Common myeloid progenitor, CD34-positive (primary cell): ENCODE measurements around the gene PLB1.

ENCODE experiments used
- CTCF ChIA-PET: fragments of 350-600 bp; sonication (Branson Sonifier 250); formaldehyde crosslinking; loops from one replicate; lab custom pipeline; 2021; ENCODE audit warnings: antibody characterized with exemption; lab: Charles Lee
- POLR2A ChIA-PET: fragments of 350-600 bp; sonication (Branson Sonifier 250); formaldehyde crosslinking; loops from one replicate; lab custom pipeline; 2021; ENCODE audit warnings: antibody characterized with exemption; lab: Charles Lee
- DNase-seq, 3 donors: peaks; one replicate each; pipeline versions ENCODE4 v3.0.0 to v3.0.0-alpha.2; 2013
- H3K27ac ChIP-seq, 2 experiments: 1 replicate in 1 of 2; 2 replicates in 1 of 2; pipeline ENCODE4 v1.7.0; 2013; ENCODE audit warnings: inconsistent platforms in 2 of 2, low read length in 2 of 2, mild to moderate bottlenecking in 2 of 2, low read depth in 1 of 2, moderate library complexity in 1 of 2; ENCODE audit not compliant: severe bottlenecking in 2 of 2, insufficient read depth in 1 of 2, poor library complexity in 1 of 2
- H3K27me3 ChIP-seq, 5 experiments: replicated peaks in 2 of 5; 1 replicate in 3 of 5; 2 replicates in 2 of 5; pipeline versions ENCODE4 v1.6.1 to v1.7.0; 2013; ENCODE audit warnings: low read length in 4 of 5, mild to moderate bottlenecking in 2 of 5, moderate library complexity in 2 of 5, inconsistent platforms in 1 of 5; ENCODE audit not compliant: insufficient read depth in 5 of 5, control insufficient read depth in 4 of 5
- H3K36me3 ChIP-seq, 4 experiments: 1 replicate in 2 of 4; 2 replicates in 2 of 4; pipeline versions ENCODE4 v1.6.1 to v1.7.0; 2013; ENCODE audit warnings: low read length in 3 of 4, control low read depth in 1 of 4, mild to moderate bottlenecking in 1 of 4; ENCODE audit not compliant: control insufficient read depth in 4 of 4, insufficient read depth in 4 of 4
- H3K4me1 ChIP-seq, 4 experiments: 1 replicate in 3 of 4; 2 replicates in 1 of 4; pipeline versions ENCODE4 v1.6.1 to v1.7.1; 2013; ENCODE audit warnings: low read length in 3 of 4, mild to moderate bottlenecking in 3 of 4, control low read depth in 1 of 4, inconsistent platforms in 1 of 4, moderate library complexity in 1 of 4; ENCODE audit not compliant: control insufficient read depth in 4 of 4, insufficient read depth in 4 of 4; ENCODE audit errors: control extremely low read depth in 1 of 4
- H3K4me3 ChIP-seq, 7 experiments: 1 replicate in 4 of 7; 2 replicates in 3 of 7; pipeline versions ENCODE4 v1.5.1 to v1.7.0; 2013; ENCODE audit warnings: mild to moderate bottlenecking in 7 of 7, low read length in 6 of 7, moderate library complexity in 6 of 7, inconsistent platforms in 2 of 7, low read depth in 2 of 7, control low read depth in 1 of 7; ENCODE audit not compliant: insufficient read depth in 4 of 7, control insufficient read depth in 1 of 7; ENCODE audit errors: extremely low read depth in 1 of 7
- H3K9me3 ChIP-seq, 5 experiments: 1 replicate in 4 of 5; 2 replicates in 1 of 5; pipeline versions ENCODE4 v1.6.1 to v1.7.1; 2013; ENCODE audit warnings: low read length in 4 of 5, mild to moderate bottlenecking in 2 of 5, inconsistent platforms in 1 of 5, low read depth in 1 of 5, moderate library complexity in 1 of 5; ENCODE audit not compliant: control insufficient read depth in 4 of 5, insufficient read depth in 2 of 5; ENCODE audit errors: control extremely low read depth in 1 of 5
- WGBS: methylation state at CpG from one replicate; pipeline ENCODE4 v1.1.5; 2013; ENCODE audit not compliant: insufficient coverage; 5-methylcytosine and 5-hydroxymethylcytosine counted together

The PLB1 gene

DNA sequence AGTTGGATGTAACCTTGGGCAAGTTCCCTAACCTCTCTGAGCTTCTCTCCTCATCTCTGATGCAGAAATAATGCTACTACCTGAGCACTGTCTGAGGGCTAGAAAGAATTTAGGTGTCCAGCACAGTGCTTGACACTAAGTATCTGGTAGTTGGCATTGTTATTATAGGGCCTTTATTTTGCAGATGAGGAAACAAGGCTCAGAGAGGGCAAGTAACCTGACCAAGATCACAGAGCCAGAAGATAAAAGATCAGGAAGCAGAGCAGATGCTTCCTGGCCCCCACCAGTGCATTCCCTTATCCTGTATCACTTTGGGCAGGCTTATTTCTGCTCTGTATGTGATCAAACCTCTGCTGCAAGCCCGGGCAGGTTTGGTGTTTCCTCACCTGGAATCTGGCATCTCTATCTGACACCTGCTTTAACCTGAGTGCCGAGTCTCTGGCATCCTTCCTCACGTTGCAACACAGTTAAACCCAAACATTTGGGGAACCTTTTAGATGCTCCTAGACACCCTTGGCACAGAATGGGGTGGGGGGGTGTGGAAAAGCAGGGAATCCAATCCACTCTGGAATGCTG, 69.9 kb downstream of the PLB1 start:
- WGBS, result 60% methylated on average over 3 of the region's 3 CpGs
- Histone ChIP-seq H3K4me1 (peaks cover 0 to 9% (median 7%) of the 10 kb centered on the region in 4 experiments), H3K4me3 (peak overlapping the region in 6 of 7 experiments; percentile 68 to 90 (median 81)), H3K36me3 (no peaks in the 10 kb centered on the region), H3K9me3 (peaks cover 0 to 2% (median 0%) of the 10 kb centered on the region in 5 experiments), H3K27me3 (no peaks in the 10 kb centered on the region), H3K27ac (peak overlapping the region; percentile 46 to 78)
- CTCF ChIA-PET, result interaction anchor here (0.5 to 2.8 kb wide), 14 partner anchors 8 to 246 kb away, joined by 3 to 11 read pairs (median 5); no protein-coding TSS in a partner anchor
- DNase-seq, result no peak
- POLR2A ChIA-PET, result interaction anchor here (1.4 kb wide), 1 partner anchor 186 kb away, joined by 5 read pairs; the partner anchor contains the start of gene PPP1CB

DNA sequence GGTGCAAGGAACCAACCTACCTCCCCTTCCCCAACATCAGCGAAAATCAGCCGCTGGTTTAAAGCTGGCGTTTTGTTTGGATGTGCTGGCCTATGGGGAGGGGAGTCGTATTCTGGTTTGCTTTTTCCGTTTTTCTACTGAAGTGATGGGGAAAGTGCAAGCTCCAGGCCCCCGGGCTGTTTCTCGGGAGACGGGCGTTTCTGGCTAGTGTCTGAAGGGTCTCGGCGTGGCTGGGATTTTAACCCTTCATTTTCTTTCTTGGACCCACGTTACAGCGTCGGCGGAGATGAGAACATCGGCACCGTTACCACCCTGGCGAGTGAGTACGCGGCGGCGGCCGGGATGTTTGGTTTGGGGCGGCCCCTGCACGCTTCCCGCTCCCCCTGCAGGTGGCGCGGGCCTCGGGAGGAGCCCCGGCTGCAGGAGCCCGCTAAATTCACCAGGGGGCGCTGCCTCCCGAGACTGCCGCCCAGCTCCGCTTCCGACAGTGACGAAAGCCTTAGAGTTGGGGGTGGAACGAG, 70.7 kb downstream of the PLB1 start:
- POLR2A ChIA-PET, result interaction anchor here (1.4 kb wide), 1 partner anchor 185 kb away, joined by 5 read pairs; the partner anchor contains the start of gene PPP1CB
- peak; percentile 88 to 93 (median 92) for DNase-seq

DNA sequence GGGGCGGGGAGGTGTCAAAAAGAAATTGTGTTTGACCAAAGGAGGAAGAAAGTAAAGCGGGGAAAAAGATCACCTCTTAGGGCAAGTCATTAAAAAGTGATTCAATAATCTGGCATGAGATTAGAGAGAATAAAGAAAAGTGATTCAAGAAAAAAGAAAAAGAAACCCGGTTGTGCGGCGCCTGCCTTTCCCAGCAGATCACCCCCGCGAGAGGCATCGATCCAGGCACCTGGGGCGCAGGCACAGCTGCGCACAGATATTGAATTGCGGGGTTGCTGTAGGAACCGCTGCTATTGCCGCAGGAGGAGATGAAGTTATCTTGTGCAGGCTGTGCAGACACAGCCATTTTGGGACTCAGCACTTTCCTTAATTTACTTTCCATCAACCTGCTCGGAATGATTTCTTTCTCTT, 71.2 kb downstream of the PLB1 start:
- Histone ChIP-seq H3K9me3 (peaks cover 0 to 6% (median 0%) of the 10 kb centered on the region in 5 experiments), H3K4me1 (peaks cover 0 to 9% (median 7%) of the 10 kb centered on the region in 4 experiments), H3K27ac (peak overlapping the region; percentile 40 to 78), H3K4me3 (peak overlapping the region; percentile 73 to 90 (median 79)), H3K36me3 (no peaks in the 10 kb centered on the region), H3K27me3 (no peaks in the 10 kb centered on the region)
- CTCF ChIA-PET, result interaction anchor here (0.7 to 2.8 kb wide), 18 partner anchors 12 to 389 kb away, joined by 3 to 11 read pairs (median 4); no protein-coding TSS in a partner anchor
- WGBS, result 1% methylated on average over 12 of the region's 14 CpGs
- peak in 2 of 3 donors; percentile 47 to 66 for DNase-seq
- POLR2A ChIA-PET, result interaction anchor here (0.6 to 1.4 kb wide), 2 partner anchors 135 to 185 kb away, joined by 5 read pairs; partner anchors contain the start of gene PPP1CB

More for the DNA sequence above, 70.7 kb downstream of the PLB1 start:
- peak overlapping the region; percentile 48 to 90 (median 79) for H3K4me3 ChIP-seq
- CTCF ChIA-PET, result interaction anchor here (0.6 to 2.8 kb wide), 19 partner anchors 9 to 237 kb away, joined by 3 to 11 read pairs (median 4); no protein-coding TSS in a partner anchor
- peaks cover 0 to 9% (median 7%) of the 10 kb centered on the region in 4 experiments for H3K4me1 ChIP-seq
- H3K9me3 ChIP-seq, result peaks cover 0 to 6% (median 0%) of the 10 kb centered on the region in 5 experiments
- H3K36me3 ChIP-seq, result no peaks in the 10 kb centered on the region
- H3K27ac ChIP-seq, result peak overlapping the region; percentile 46 to 78
- no peaks in the 10 kb centered on the region for H3K27me3 ChIP-seq
- WGBS, result 0% methylated on average over 27 of the region's 38 CpGs

DNA sequence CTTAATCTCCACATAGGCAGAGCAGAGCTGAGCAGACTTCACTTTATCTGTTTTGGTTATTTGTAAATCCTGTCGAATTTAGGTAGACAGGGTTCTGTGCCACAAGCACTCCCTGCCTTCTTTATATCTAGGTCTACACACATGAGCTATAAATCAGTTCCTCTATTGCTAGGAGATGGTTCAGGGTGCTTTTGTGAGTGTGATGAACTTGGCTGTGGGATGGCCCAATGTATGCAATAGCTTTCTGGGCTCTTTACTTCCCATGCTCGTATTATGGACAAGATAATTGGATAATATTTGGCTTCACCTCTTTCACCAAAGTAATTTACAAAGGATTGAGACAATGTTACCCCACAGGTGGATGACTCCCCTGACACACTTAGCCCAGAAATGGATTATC, 72.2 kb downstream of the PLB1 start:
- CTCF ChIA-PET, result interaction anchor here (0.7 to 2.8 kb wide), 11 partner anchors 11 to 388 kb away, joined by 3 to 11 read pairs (median 4); no protein-coding TSS in a partner anchor
- Histone ChIP-seq H3K27ac (no peak overlapping the region), H3K4me3 (no peak overlapping the region), H3K36me3 (no peaks in the 10 kb centered on the region), H3K9me3 (peaks cover 0 to 6% (median 0%) of the 10 kb centered on the region in 5 experiments), H3K27me3 (no peaks in the 10 kb centered on the region), H3K4me1 (peaks cover 0 to 9% (median 7%) of the 10 kb centered on the region in 4 experiments)
- no peak for DNase-seq
- POLR2A ChIA-PET, result interaction anchor here (0.6 kb wide), 1 partner anchor 135 kb away, joined by 5 read pairs; no protein-coding TSS in a partner anchor
- WGBS, result no CpG with 5 or more reads among the region's 2 CpGs

DNA sequence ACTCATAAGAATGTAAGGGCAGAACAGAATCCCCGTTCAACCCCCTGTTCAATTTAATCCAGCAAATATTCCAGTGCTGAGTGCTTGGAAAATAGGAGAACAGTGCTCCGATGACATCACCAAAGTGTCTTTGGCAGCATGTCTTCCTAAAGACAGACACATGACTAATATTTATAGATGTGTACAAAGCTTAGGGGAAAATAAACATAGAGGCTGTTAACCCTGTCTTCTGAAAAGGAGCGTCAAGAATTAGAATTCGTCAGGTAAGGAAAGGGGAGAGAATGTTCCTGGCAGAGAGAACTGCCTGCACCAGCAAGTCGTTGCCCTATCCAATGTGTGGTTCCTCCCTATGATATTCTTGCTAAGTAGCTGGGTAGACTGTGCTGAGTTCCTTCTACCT, 72.7 kb downstream of the PLB1 start:
- Histone ChIP-seq H3K4me1 (peaks cover 0 to 9% (median 7%) of the 10 kb centered on the region in 4 experiments), H3K36me3 (no peaks in the 10 kb centered on the region), H3K9me3 (peaks cover 0 to 6% (median 0%) of the 10 kb centered on the region in 5 experiments), H3K27ac (no peak overlapping the region), H3K27me3 (no peaks in the 10 kb centered on the region), H3K4me3 (no peak overlapping the region)
- no peak for DNase-seq
- 80% methylated on average over 5 of the region's 5 CpGs for WGBS
- POLR2A ChIA-PET, result no interaction called here
- CTCF ChIA-PET, result interaction anchor here (0.7 to 2.8 kb wide), 7 partner anchors 12 to 187 kb away, joined by 3 to 11 read pairs (median 3); no protein-coding TSS in a partner anchor

DNA sequence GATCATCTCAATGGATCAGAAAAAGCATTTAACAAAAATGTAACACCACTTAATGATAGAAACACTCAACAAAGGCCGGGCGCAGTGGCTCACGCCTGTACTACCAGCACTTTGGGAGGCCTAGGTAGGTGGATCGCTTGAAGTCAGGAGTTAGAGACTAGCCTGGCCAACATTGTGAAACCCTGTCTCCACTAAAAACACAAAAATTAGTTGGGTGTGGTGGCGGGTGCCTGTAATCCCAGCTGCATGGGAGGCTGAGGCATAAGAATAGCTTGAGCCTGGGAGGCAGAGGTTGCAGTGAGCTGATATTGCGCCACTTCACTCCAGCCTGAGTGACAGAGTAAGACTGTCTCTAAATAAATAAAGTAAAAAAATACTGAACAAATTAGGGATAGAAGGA, 74.6 kb downstream of the PLB1 start:
- DNase-seq, result no peak
- peaks cover 0 to 6% (median 0%) of the 10 kb centered on the region in 5 experiments for H3K9me3 ChIP-seq
- no peak overlapping the region for H3K4me3 ChIP-seq
- POLR2A ChIA-PET, result no interaction called here
- CTCF ChIA-PET, result interaction anchor here (0.9 to 1.8 kb wide), 3 partner anchors 10 to 24 kb away, joined by 3 to 6 read pairs (median 5); no protein-coding TSS in a partner anchor
- H3K27me3 ChIP-seq, result no peaks in the 10 kb centered on the region
- H3K4me1 ChIP-seq, result peaks cover 0 to 9% (median 7%) of the 10 kb centered on the region in 4 experiments
- H3K27ac ChIP-seq, result no peak overlapping the region
- WGBS, result no CpG with 5 or more reads among the region's 6 CpGs
- no peaks in the 10 kb centered on the region for H3K36me3 ChIP-seq
